H1 (cell line): Measurements from ENCODE around the gene CA9. TPM values are rescaled to one million over a fixed set of nuclear protein-coding genes. Genes with fewer than 3 reads are reported as not detected.

Experiments used
- CTCF ChIA-PET: fragments of 300-600 bp; sonication (Branson Sonifier 250); formaldehyde crosslinking; loops from one replicate; lab custom pipeline; 2021; ENCODE audit not compliant: partially characterized antibody; lab: Charles Lee
- POLR2A ChIA-PET: fragments of 300-600 bp; sonication (Branson Sonifier 250); formaldehyde crosslinking; loops from one replicate; lab custom pipeline; 2021; ENCODE audit warnings: inconsistent platforms; ENCODE audit not compliant: partially characterized antibody; lab: Charles Lee
- DNase-seq, 2 experiments: peaks; one replicate each; pipeline versions ENCODE4 v3.0.0 to v3.0.0-alpha.2; 2010 to 2022; ENCODE audit warnings: low spot score in 2 of 2, low read depth in 1 of 2, mixed read lengths in 1 of 2
- FAIRE-seq: peaks from 2 replicates; lab custom pipeline; 2011; peaks lifted over from hg19 to GRCh38; lab: Jason Lieb, UNC
- H2AFZ ChIP-seq: 2 replicates; pipeline ENCODE4 v1.8.1; 2012; ENCODE audit warnings: low read length, inconsistent platforms
- H2AK5ac ChIP-seq: 2 replicates; pipeline ENCODE4 v1.6.1; 2013; ENCODE audit warnings: low read depth, low read length
- H2BK120ac ChIP-seq: replicated peaks from 2 replicates; pipeline ENCODE3; 2013; ENCODE audit warnings: low read depth, low read length, inconsistent platforms
- H2BK12ac ChIP-seq: 2 replicates; pipeline ENCODE4 v1.6.1; 2013; ENCODE audit warnings: low read depth, low read length
- H2BK15ac ChIP-seq: 2 replicates; pipeline ENCODE4 v1.6.1; 2013; ENCODE audit warnings: low read length
- H2BK20ac ChIP-seq: 2 replicates; pipeline ENCODE4 v1.6.1; 2013; ENCODE audit warnings: low read length
- H2BK5ac ChIP-seq: 2 replicates; pipeline ENCODE4 v1.6.1; 2013; ENCODE audit warnings: low read depth, low read length
- H3K14ac ChIP-seq: 2 replicates; pipeline ENCODE4 v1.6.1; 2013; ENCODE audit warnings: inconsistent platforms; ENCODE audit not compliant: insufficient read length
- H3K18ac ChIP-seq: 2 replicates; pipeline ENCODE4 v1.6.1; 2013; ENCODE audit warnings: low read length; ENCODE audit errors: extremely low read depth
- H3K23ac ChIP-seq: 2 replicates; pipeline ENCODE4 v1.6.1; 2013; ENCODE audit warnings: inconsistent platforms; ENCODE audit not compliant: insufficient read length
- H3K23me2 ChIP-seq: 2 replicates; pipeline ENCODE4 v1.6.1; 2013; ENCODE audit warnings: low read depth, low read length
- H3K27ac ChIP-seq: 2 replicates; pipeline ENCODE4 v1.6.1; 2011; ENCODE audit warnings: low read depth, low read length, inconsistent platforms
- H3K27me3 ChIP-seq, 4 experiments: replicated peaks in 1 of 4; 1 replicate in 1 of 4; 2 replicates in 3 of 4; pipeline versions ENCODE4 v1.6.1 to v1.8.1; 2011 to 2013; ENCODE audit warnings: low read length in 3 of 4, mild to moderate bottlenecking in 3 of 4, inconsistent platforms in 2 of 4, mixed read lengths in 2 of 4, moderate library complexity in 1 of 4; ENCODE audit not compliant: control insufficient read depth in 3 of 4, insufficient read depth in 3 of 4; ENCODE audit errors: extremely low read depth in 1 of 4
- H3K36me3 ChIP-seq, 4 experiments: 2 replicates each; pipeline versions ENCODE4 v1.6.1 to v1.8.1; 2011 to 2013; ENCODE audit warnings: mild to moderate bottlenecking in 4 of 4, low read length in 3 of 4, moderate library complexity in 2 of 4, control low read depth in 1 of 4, inconsistent platforms in 1 of 4; ENCODE audit not compliant: insufficient read depth in 4 of 4, control insufficient read depth in 2 of 4
- H3K4ac ChIP-seq: replicated peaks from 2 replicates; pipeline ENCODE3; 2013; ENCODE audit warnings: low read length, low read depth, mixed read lengths, inconsistent platforms; ENCODE audit not compliant: insufficient read length
- H3K4me1 ChIP-seq, 4 experiments: replicated peaks in 1 of 4; 1 replicate in 1 of 4; 2 replicates in 3 of 4; pipeline versions ENCODE4 v1.6.1 to v1.8.1; 2011 to 2013; ENCODE audit warnings: low read length in 3 of 4, inconsistent platforms in 2 of 4, mixed read lengths in 1 of 4; ENCODE audit not compliant: insufficient read depth in 4 of 4, control insufficient read depth in 3 of 4
- H3K4me2 ChIP-seq, 2 experiments: 2 replicates each; pipeline versions ENCODE4 v1.6.1 to v1.8.1; 2011 to 2013; ENCODE audit warnings: low read depth in 2 of 2, low read length in 2 of 2, control low read depth in 1 of 2, inconsistent platforms in 1 of 2, mild to moderate bottlenecking in 1 of 2; ENCODE audit not compliant: insufficient read depth in 1 of 2
- H3K4me3 ChIP-seq, 4 experiments: fragments of 200-600, 300-600 bp in 1 of 4; sonication (generic), shearing (Covaris generic), sonication (Bioruptor Twin) in 1 of 4; 2 replicates each; pipeline versions ENCODE4 v1.5.1 to v1.8.1; 2011 to 2016; ENCODE audit warnings: low read length in 4 of 4, low read depth in 3 of 4, control low read depth in 2 of 4, inconsistent platforms in 2 of 4, mild to moderate bottlenecking in 2 of 4, mixed read lengths in 1 of 4, moderate library complexity in 1 of 4; ENCODE audit not compliant: insufficient read depth in 2 of 4; ENCODE audit errors: extremely low read depth in 1 of 4
- H3K56ac ChIP-seq: replicated peaks from 2 replicates; pipeline ENCODE3; 2013; ENCODE audit warnings: low read depth, mild to moderate bottlenecking, mixed read lengths, low read length, inconsistent platforms; ENCODE audit not compliant: insufficient read length
- H3K79me1 ChIP-seq: 2 replicates; pipeline ENCODE4 v1.6.1; 2013; ENCODE audit warnings: low read depth, low read length, control low read depth
- H3K79me2 ChIP-seq, 2 experiments: 2 replicates each; pipeline versions ENCODE4 v1.6.1 to v1.8.1; 2012 to 2013; ENCODE audit warnings: low read length in 2 of 2, mild to moderate bottlenecking in 2 of 2, inconsistent platforms in 1 of 2; ENCODE audit not compliant: insufficient read depth in 2 of 2, control insufficient read depth in 1 of 2
- H3K9ac ChIP-seq, 4 experiments: replicated peaks in 1 of 4; 1 replicate in 1 of 4; 2 replicates in 3 of 4; pipeline versions ENCODE4 v1.6.1 to v1.8.1; 2011 to 2013; ENCODE audit warnings: low read depth in 3 of 4, low read length in 3 of 4, control low read depth in 2 of 4, mild to moderate bottlenecking in 2 of 4, moderate library complexity in 2 of 4, inconsistent platforms in 1 of 4; ENCODE audit errors: extremely low read depth in 1 of 4
- H3K9me3 ChIP-seq, 2 experiments: 2 replicates each; pipeline versions ENCODE4 v1.6.1 to v1.8.1; 2012 to 2013; ENCODE audit warnings: mild to moderate bottlenecking in 2 of 2, moderate library complexity in 2 of 2, control low read depth in 1 of 2, inconsistent platforms in 1 of 2, low read depth in 1 of 2, low read length in 1 of 2, mixed read lengths in 1 of 2; ENCODE audit not compliant: insufficient read depth in 2 of 2
- H4K20me1 ChIP-seq, 2 experiments: replicated peaks in 1 of 2; 2 replicates each; pipeline versions ENCODE3 to v1.8.1; 2011 to 2013; ENCODE audit warnings: inconsistent platforms in 2 of 2, low read length in 2 of 2, mild to moderate bottlenecking in 1 of 2; ENCODE audit not compliant: insufficient read depth in 2 of 2, control insufficient read depth in 1 of 2
- H4K5ac ChIP-seq: 2 replicates; pipeline ENCODE4 v1.6.1; 2013; ENCODE audit warnings: low read length, low read depth, mixed read lengths, inconsistent platforms; ENCODE audit not compliant: insufficient read length
- H4K8ac ChIP-seq: 2 replicates; pipeline ENCODE4 v1.8.0; 2013; ENCODE audit warnings: mild to moderate bottlenecking, moderate library complexity, low read length, inconsistent platforms; ENCODE audit not compliant: insufficient read depth; ENCODE audit errors: extremely low read depth
- H4K91ac ChIP-seq: replicated peaks from 2 replicates; pipeline ENCODE3; 2013; ENCODE audit warnings: low read length, mixed read lengths, inconsistent platforms; ENCODE audit not compliant: insufficient read length
- ASH2L ChIP-seq: fragments of 200-600, 300-600 bp; sonication (generic); IDR thresholded peaks from one replicate; pipeline ENCODE4 v1.7.1; 2017; ENCODE audit warnings: low read length
- CBX5 ChIP-seq: fragments of 300-800, 300-1000 bp; sonication (generic); IDR thresholded peaks from 2 replicates; pipeline ENCODE4 v1.7.1; 2016; ENCODE audit warnings: antibody characterized with exemption, low read length, low read depth
- CHD2 ChIP-seq: IDR thresholded peaks from 2 replicates; pipeline ENCODE4 v1.6.1; 2012; ENCODE audit warnings: low read length, improper control_type of control experiment
- GABPA ChIP-seq: IDR thresholded peaks from 2 replicates; pipeline ENCODE4 v1.6.1; 2011; ENCODE audit warnings: mild to moderate bottlenecking, low read length, moderate library complexity, borderline replicate concordance; ENCODE audit not compliant: insufficient read depth
- HDAC6 ChIP-seq: IDR thresholded peaks from one replicate; pipeline ENCODE4 v1.7.1; 2012; ENCODE audit warnings: low read depth, mild to moderate bottlenecking, inconsistent platforms, low read length, moderate library complexity
- KDM5A ChIP-seq: fragments of 200-600 bp; IDR thresholded peaks from 2 replicates; pipeline ENCODE4 v1.7.1; 2012; ENCODE audit warnings: mild to moderate bottlenecking, low read length, inconsistent platforms, mixed read lengths
- MAFK ChIP-seq: IDR thresholded peaks from 2 replicates; pipeline ENCODE4 v1.6.1; 2012; ENCODE audit warnings: low read depth, mild to moderate bottlenecking, improper control_type of control experiment, low read length
- PHF8 ChIP-seq: fragments of 200-600 bp; sonication (generic); conservative IDR thresholded peaks from 2 replicates; pipeline ENCODE4 v1.7.1; 2012; ENCODE audit warnings: low read depth, mild to moderate bottlenecking, inconsistent platforms, low read length, moderate library complexity
- RFX5 ChIP-seq: IDR thresholded peaks from 2 replicates; pipeline ENCODE4 v1.6.1; 2011; ENCODE audit warnings: low read depth, low read length, improper control_type of control experiment, borderline replicate concordance
- WGBS, 2 experiments: shearing (Covaris generic) in 1 of 2; methylation state at CpG; one replicate each; pipeline versions ENCODE4 v1.1.6 to v1.1.7; 2013 to 2015; ENCODE audit warnings: low lambda C conversion rate in 2 of 2, mixed read lengths in 2 of 2, inconsistent platforms in 1 of 2, low coverage in 1 of 2, missing lambda C conversion rate in 1 of 2; ENCODE audit not compliant: insufficient replicate concordance in 2 of 2, insufficient coverage in 1 of 2, insufficient read length in 1 of 2; ENCODE audit errors: extremely low coverage in 1 of 2, missing lambda C conversion rate in 1 of 2; 5-methylcytosine and 5-hydroxymethylcytosine counted together
- polyA plus RNA-seq, 7 experiments: library from polyadenylated mRNA; depleted of rRNA in 3 of 7; stranded (reverse) in 5 of 7; unstranded in 2 of 7; fragments of >200 nt in 5 of 7; fragments of 200-250 nt in 2 of 7; gene quantifications; 1 replicate in 5 of 7; 2 replicates in 1 of 7; 4 replicates in 1 of 7; pipeline versions ENCODE4 v1.2.1 to v1.2.3, GENCODE V29; 2011 to 2013; ENCODE audit warnings: missing spikeins in 2 of 7, mixed read lengths in 2 of 7
- total RNA-seq: library from RNA; stranded (reverse); fragmentation: NEBNext Ultra II Directional; extraction: Animal tissue kit (Norgen Biotek cat#: 25700); gene quantifications from 2 replicates; pipeline ENCODE4 v1.2.1, GENCODE V29; 2021
- TF ChIP-seq, protein P1 (sequence below): IDR thresholded peaks from 2 replicates; pipeline ENCODE4 v1.6.1; 2012; ENCODE audit warnings: low read length, inconsistent platforms

Gene CA9
- total and polyA plus RNA-seq, 2 of the 8 experiments (the other 6 are each of a cell fraction or from before 2014, with no cell fraction given), result 1.3 to 1.8 TPM

DNA sequence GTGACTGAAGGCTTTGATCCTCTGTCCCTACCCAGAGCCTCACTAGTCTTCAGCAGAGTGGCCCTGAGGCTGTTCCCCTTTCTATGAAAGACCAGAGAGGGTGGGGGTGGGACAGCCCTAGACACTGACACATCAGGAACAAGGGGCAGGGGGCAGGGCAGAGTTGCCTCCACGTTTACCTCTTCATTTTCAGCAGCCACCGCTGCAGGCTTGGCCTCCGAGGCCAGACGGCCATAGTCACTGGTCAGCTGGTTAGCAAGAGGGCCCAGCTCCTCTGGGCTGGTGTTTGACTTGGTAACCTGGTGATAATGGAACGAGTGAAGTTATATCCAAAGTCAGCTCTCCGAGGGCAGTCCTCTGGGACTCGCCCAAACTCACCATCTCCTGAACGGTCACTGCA is 31.6 kb downstream of the CA9 start:
- Histone ChIP-seq H3K4me1 (no peaks in the 10 kb centered on the region), H2BK12ac (no peak overlapping the region), H2BK120ac (no peak overlapping the region), H3K79me2 (no peaks in the 10 kb centered on the region), H4K20me1 (peaks cover 0 to 6% of the 10 kb centered on the region in 2 experiments), H2BK20ac (no peak overlapping the region), H3K4me3 (no peak overlapping the region), H3K4ac (no peak overlapping the region), H3K9ac (no peak overlapping the region), H3K18ac (no peak overlapping the region), H3K14ac (no peak overlapping the region), H2BK15ac (no peak overlapping the region), H3K4me2 (no peak overlapping the region), H3K27ac (no peak overlapping the region), H3K27me3 (no peaks in the 10 kb centered on the region), H3K9me3 (no peaks in the 10 kb centered on the region), H4K8ac (no peak overlapping the region), H3K23me2 (no peaks in the 10 kb centered on the region), H3K56ac (no peak overlapping the region), H4K91ac (no peak overlapping the region), H4K5ac (no peak overlapping the region), H2AFZ (no peak overlapping the region), H3K79me1 (no peaks in the 10 kb centered on the region), H2BK5ac (no peak overlapping the region), H3K23ac (no peak overlapping the region), H2AK5ac (no peak overlapping the region), H3K36me3 (peaks cover 42 to 85% (median 72%) of the 10 kb centered on the region in 4 experiments)
- FAIRE-seq (no peak), DNase-seq (no peak)
- TF ChIP-seq GABPA (no peak), KDM5A (no peak), ASH2L (no peak), RFX5 (no peak), CHD2 (no peak), MAFK (no peak), CBX5 (no peak), HDAC6 (no peak), PHF8 (no peak)
- TF ChIP-seq, protein P1, sequence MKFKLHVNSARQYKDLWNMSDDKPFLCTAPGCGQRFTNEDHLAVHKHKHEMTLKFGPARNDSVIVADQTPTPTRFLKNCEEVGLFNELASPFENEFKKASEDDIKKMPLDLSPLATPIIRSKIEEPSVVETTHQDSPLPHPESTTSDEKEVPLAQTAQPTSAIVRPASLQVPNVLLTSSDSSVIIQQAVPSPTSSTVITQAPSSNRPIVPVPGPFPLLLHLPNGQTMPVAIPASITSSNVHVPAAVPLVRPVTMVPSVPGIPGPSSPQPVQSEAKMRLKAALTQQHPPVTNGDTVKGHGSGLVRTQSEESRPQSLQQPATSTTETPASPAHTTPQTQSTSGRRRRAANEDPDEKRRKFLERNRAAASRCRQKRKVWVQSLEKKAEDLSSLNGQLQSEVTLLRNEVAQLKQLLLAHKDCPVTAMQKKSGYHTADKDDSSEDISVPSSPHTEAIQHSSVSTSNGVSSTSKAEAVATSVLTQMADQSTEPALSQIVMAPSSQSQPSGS, result no peak
- ChIA-PET POLR2A (interaction anchor here (0.8 to 4.8 kb wide), 7 partner anchors 10 to 41 kb away, joined by 3 to 19 read pairs (median 4); partner anchors contain the start of genes CREB3, TLN1 and TPM2), CTCF (interaction anchor here (0.6 to 13.1 kb wide), 10 partner anchors 10 to 94 kb away, joined by 3 to 199 read pairs (median 4); partner anchors contain the start of genes ARHGEF39 and TPM2)
- WGBS, 2 experiments, result 84% methylated on average over 8 of the region's 8 CpGs; no CpG with 5 or more reads in 1 of the 2 experiments
